Left ventricle myocardium inferior (tissue), 1 donor: ENCODE results near the gene LRBA. TPM values are rescaled to one million over a fixed set of nuclear protein-coding genes. Genes with fewer than 3 reads are reported as not detected.

Experiments used
- DNase-seq: peaks from one replicate; pipeline ENCODE4 v3.0.0-alpha.2; 2020
- H3K27ac ChIP-seq: fragments of 200-600 bp; replicated peaks from 2 replicates; pipeline ENCODE4 v1.8.0; 2021
- H3K27me3 ChIP-seq: fragments of 200-600 bp; 2 replicates; pipeline ENCODE4 v1.8.0; 2021; ENCODE audit warnings: low read depth
- H3K36me3 ChIP-seq: fragments of 200-600 bp; 2 replicates; pipeline ENCODE4 v1.8.0; 2021
- H3K4me1 ChIP-seq: fragments of 200-600 bp; 2 replicates; pipeline ENCODE4 v1.8.0; 2021
- H3K4me3 ChIP-seq: fragments of 200-600 bp; 2 replicates; pipeline ENCODE4 v1.8.0; 2021; ENCODE audit warnings: mild to moderate bottlenecking, moderate library complexity
- H3K9me3 ChIP-seq: fragments of 200-600 bp; replicated peaks from 2 replicates; pipeline ENCODE4 v1.8.0; 2021
- CTCF ChIP-seq: fragments of 200-600 bp; IDR thresholded peaks from 2 replicates; pipeline ENCODE4 v1.8.0; 2021; ENCODE audit warnings: antibody characterized with exemption, mild to moderate bottlenecking, borderline replicate concordance
- intact Hi-C: fragments of 100-400 bp; cut with micrococcal nuclease; formaldehyde crosslinking; loops from one replicate; pipeline ENCODE4 v1.11.0; 2022
- total RNA-seq: library from RNA; stranded (reverse); fragmentation: NEBNext Ultra II Directional; extraction: Animal tissue kit (Norgen Biotek cat#: 25700); gene quantifications from one replicate; pipeline ENCODE4 v1.2.1, GENCODE V29; 2021
- donor health status: DM: no; HTN: yes; CAD: no; lungs with severe emphysema.

Gene LRBA
- total RNA-seq, 1 donor from 2014 or later, result 19.1 TPM

GRCh38 chr4:150720973-150721518 is 294.0 kb downstream of the LRBA start:
- Histone ChIP-seq H3K4me1 (peaks cover 23% of the 10 kb centered on the region), H3K4me3 (no peak overlapping the region), H3K36me3 (peaks cover 7% of the 10 kb centered on the region), H3K9me3 (peaks cover 8% of the 10 kb centered on the region), H3K27ac (no peak overlapping the region), H3K27me3 (no peaks in the 10 kb centered on the region)
- no peak for TF ChIP-seq CTCF
- intact Hi-C loops, result no loop called here
- no peak for DNase-seq

GRCh38 chr4:150717952-150718351 is 297.1 kb downstream of the LRBA start:
- DNase-seq, result no peak
- no peak for TF ChIP-seq CTCF

GRCh38 chr4:150714462-150715438 is 300.3 kb downstream of the LRBA start:
- H3K27ac ChIP-seq, result no peak overlapping the region
- no peak for DNase-seq
- no peak overlapping the region for H3K4me3 ChIP-seq
- no peaks in the 10 kb centered on the region for H3K36me3 ChIP-seq
- H3K4me1 ChIP-seq, result no peaks in the 10 kb centered on the region
- no peaks in the 10 kb centered on the region for H3K9me3 ChIP-seq
- no peak for TF ChIP-seq CTCF
- H3K27me3 ChIP-seq, result no peaks in the 10 kb centered on the region
- intact Hi-C loops, result no loop called here

More at GRCh38 chr4:150717952-150718351, 297.1 kb downstream of the LRBA start:
- Histone ChIP-seq H3K27me3 (no peaks in the 10 kb centered on the region), H3K4me1 (peaks cover 12% of the 10 kb centered on the region), H3K36me3 (no peaks in the 10 kb centered on the region), H3K4me3 (no peak overlapping the region), H3K9me3 (no peaks in the 10 kb centered on the region), H3K27ac (no peak overlapping the region)
- intact Hi-C loops, result no loop called here

GRCh38 chr4:150713251-150713650 is 301.8 kb downstream of the LRBA start:
- intact Hi-C loops, result no loop called here
- DNase-seq, result no peak
- H3K27me3 ChIP-seq, result no peaks in the 10 kb centered on the region
- no peaks in the 10 kb centered on the region for H3K36me3 ChIP-seq
- H3K27ac ChIP-seq, result no peak overlapping the region
- H3K9me3 ChIP-seq, result no peaks in the 10 kb centered on the region
- TF ChIP-seq CTCF, result no peak
- no peaks in the 10 kb centered on the region for H3K4me1 ChIP-seq
- no peak overlapping the region for H3K4me3 ChIP-seq

GRCh38 chr4:150710770-150711375 is 304.2 kb downstream of the LRBA start:
- no peak for TF ChIP-seq CTCF
- no peaks in the 10 kb centered on the region for H3K4me1 ChIP-seq
- H3K36me3 ChIP-seq, result no peaks in the 10 kb centered on the region
- intact Hi-C loops, result no loop called here
- no peak overlapping the region for H3K27ac ChIP-seq
- no peak for DNase-seq
- no peaks in the 10 kb centered on the region for H3K9me3 ChIP-seq
- H3K4me3 ChIP-seq, result no peak overlapping the region
- H3K27me3 ChIP-seq, result no peaks in the 10 kb centered on the region
